Endothelial cell (in vitro differentiated cells): ENCODE results near the gene C19orf12. TPM values are rescaled to one million over a fixed set of nuclear protein-coding genes. Genes with fewer than 3 reads are reported as not detected.

Experiments used
- DNase-seq: peaks from one replicate; pipeline ENCODE4 v3.0.0; 2021; ENCODE audit warnings: low spot score
- H3K27ac Mint-ChIP-seq: one replicate; pipeline ENCODE4 v1.8.0; 2021; ENCODE audit warnings: mixed read lengths, inconsistent platforms; ENCODE audit not compliant: unreplicated experiment
- H3K27me3 Mint-ChIP-seq: one replicate; pipeline ENCODE4 v1.8.0; 2021; ENCODE audit warnings: mild to moderate bottlenecking, moderate library complexity, mixed read lengths, inconsistent platforms; ENCODE audit not compliant: unreplicated experiment
- H3K36me3 Mint-ChIP-seq: one replicate; pipeline ENCODE4 v1.8.0; 2021; ENCODE audit warnings: mild to moderate bottlenecking, low read depth, mixed read lengths, inconsistent platforms; ENCODE audit not compliant: unreplicated experiment
- H3K4me1 Mint-ChIP-seq: one replicate; pipeline ENCODE4 v1.8.0; 2021; ENCODE audit warnings: mild to moderate bottlenecking, mixed read lengths, inconsistent platforms; ENCODE audit not compliant: unreplicated experiment
- H3K4me3 Mint-ChIP-seq: one replicate; pipeline ENCODE4 v1.8.0; 2021; ENCODE audit warnings: mild to moderate bottlenecking, mixed read lengths, inconsistent platforms; ENCODE audit not compliant: unreplicated experiment
- H3K9me3 Mint-ChIP-seq: one replicate; pipeline ENCODE4 v1.8.0; 2021; ENCODE audit warnings: mixed read lengths, inconsistent platforms; ENCODE audit not compliant: unreplicated experiment
- CTCF ChIP-seq: fragments of 200-600 bp; sonication (generic); IDR thresholded peaks from one replicate; pipeline ENCODE4 v1.5.0; 2021; ENCODE audit warnings: antibody characterized with exemption; ENCODE audit not compliant: unreplicated experiment
- total RNA-seq: library from RNA; stranded (reverse); fragmentation: NEBNext Ultra II Directional; extraction: Animal tissue kit (Norgen Biotek cat#: 25700); gene quantifications from one replicate; pipeline ENCODE4 v1.2.1, GENCODE V29; 2021; ENCODE audit not compliant: unreplicated experiment

Gene C19orf12
- total RNA-seq, 1 donor from 2014 or later, result 6.1 TPM

GRCh38 chr19:29694669-29695627 lies 20.1 kb downstream of the C19orf12 start:
- TF ChIP-seq CTCF, result peak; percentile 77
- peaks cover 2% of the 10 kb centered on the region for H3K27me3 Mint-ChIP-seq
- H3K36me3 Mint-ChIP-seq, result no peaks in the 10 kb centered on the region
- peak; percentile 86 for DNase-seq
- H3K27ac Mint-ChIP-seq, result no peak overlapping the region
- H3K4me1 Mint-ChIP-seq, result no peaks in the 10 kb centered on the region
- no peaks in the 10 kb centered on the region for H3K9me3 Mint-ChIP-seq
- no peak overlapping the region for H3K4me3 Mint-ChIP-seq

GRCh38 chr19:29694161-29694560 lies 20.9 kb downstream of the C19orf12 start:
- no peak overlapping the region for H3K27ac Mint-ChIP-seq
- peaks cover 2% of the 10 kb centered on the region for H3K27me3 Mint-ChIP-seq
- H3K9me3 Mint-ChIP-seq, result no peaks in the 10 kb centered on the region
- H3K4me1 Mint-ChIP-seq, result no peaks in the 10 kb centered on the region
- DNase-seq, result no peak
- no peak for TF ChIP-seq CTCF
- no peak overlapping the region for H3K4me3 Mint-ChIP-seq
- H3K36me3 Mint-ChIP-seq, result peaks cover 4% of the 10 kb centered on the region

DNA sequence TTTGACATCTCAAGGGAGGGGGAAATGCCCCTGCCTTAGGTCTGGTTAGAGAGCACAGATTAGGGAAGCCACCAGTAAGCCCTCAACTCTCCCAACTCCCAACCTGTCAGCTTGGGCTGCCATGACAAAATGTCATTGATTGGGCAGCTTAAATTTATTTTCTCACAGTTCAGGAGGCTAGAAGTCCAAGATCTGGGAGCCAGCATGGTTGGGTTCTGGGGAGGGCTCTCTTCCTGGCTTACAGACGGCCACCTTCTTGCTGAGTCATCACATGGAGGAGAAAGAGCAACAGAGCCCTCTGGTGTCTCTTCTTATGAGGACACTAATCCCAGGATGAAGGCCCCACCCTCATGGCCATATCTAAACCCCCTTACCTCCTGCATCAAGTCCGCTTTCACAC lies 24.2 kb downstream of the C19orf12 start:
- Mint-ChIP-seq H3K4me1 (no peaks in the 10 kb centered on the region), H3K4me3 (no peak overlapping the region), H3K27ac (no peak overlapping the region), H3K9me3 (no peaks in the 10 kb centered on the region), H3K27me3 (peaks cover 1% of the 10 kb centered on the region), H3K36me3 (peaks cover 8% of the 10 kb centered on the region)
- no peak for TF ChIP-seq CTCF
- DNase-seq, result no peak

GRCh38 chr19:29687897-29688728 lies 26.9 kb downstream of the C19orf12 start:
- no peak for TF ChIP-seq CTCF

More at GRCh38 chr19:29687897-29688728, 26.9 kb downstream of the C19orf12 start:
- Mint-ChIP-seq H3K4me1 (no peaks in the 10 kb centered on the region), H3K9me3 (no peaks in the 10 kb centered on the region), H3K27me3 (peaks cover 4% of the 10 kb centered on the region), H3K27ac (no peak overlapping the region), H3K36me3 (peaks cover 8% of the 10 kb centered on the region), H3K4me3 (no peak overlapping the region)
- DNase-seq, result no peak
